Measurements from ENCODE around the gene SASH3.

The SASH3 gene

GRCh38 chrX:129779747-129780146, at the start of gene SASH3:
TSS of gene SASH3 (plus strand) at chrX:129779949. CDS start at chrX:129780098, 149 bp downstream.
- TF ChIP-seq CTCF (conservative IDR thresholded peaks at IDR 0.05; ENCODE audit: low read length) = no peak
- no peak for DNase-seq (ENCODE audit: low read depth)
- H3K4me3 ChIP-seq (ENCODE audit: low read length) = no peak within 1 kb of the TSS

GRCh38 chrX:129731228-129731627, 48.5 kb upstream of the SASH3 start:
- no peak for TF ChIP-seq CTCF (conservative IDR thresholded peaks at IDR 0.05; ENCODE audit: low read length)
- H3K4me3 ChIP-seq (ENCODE audit: low read length) = no peak overlapping the region
- DNase-seq (ENCODE audit: low read depth) = no peak

- no peak for TF ChIP-seq CTCF (conservative IDR thresholded peaks at IDR 0.05; ENCODE audit: low read length)
- H3K4me3 ChIP-seq (ENCODE audit: low read length) = no peak overlapping the region
- DNase-seq (ENCODE audit: low read depth) = no peak
Measured at GRCh38 chrX:129732857-129733256, 46.9 kb upstream of the SASH3 start.

GRCh38 chrX:129733335-129733734, 46.4 kb upstream of the SASH3 start:
- TF ChIP-seq CTCF (conservative IDR thresholded peaks at IDR 0.05; ENCODE audit: low read length) = no peak
- no peak for DNase-seq (ENCODE audit: low read depth)
- no peak overlapping the region for H3K4me3 ChIP-seq (ENCODE audit: low read length)

- DNase-seq (ENCODE audit: low read depth) = no peak
- TF ChIP-seq CTCF (conservative IDR thresholded peaks at IDR 0.05; ENCODE audit: low read length) = no peak
- H3K4me3 ChIP-seq (ENCODE audit: low read length) = no peak overlapping the region
Measured at GRCh38 chrX:129736491-129736890, 43.3 kb upstream of the SASH3 start.

- peak; percentile 42 for DNase-seq (ENCODE audit: low read depth)
- no peak overlapping the region for H3K4me3 ChIP-seq (ENCODE audit: low read length)
- TF ChIP-seq CTCF (conservative IDR thresholded peaks at IDR 0.05; ENCODE audit: low read length) = no peak
Measured at GRCh38 chrX:129737916-129738315, 41.8 kb upstream of the SASH3 start.

- peak; percentile 67 for DNase-seq (ENCODE audit: low read depth)
- no peak for TF ChIP-seq CTCF (conservative IDR thresholded peaks at IDR 0.05; ENCODE audit: low read length)
- H3K4me3 ChIP-seq (ENCODE audit: low read length) = peak within 1 kb of the TSS; percentile 22; the same call in 1 of the 2 replicates
Measured at GRCh38 chrX:129738466-129739308, 41.1 kb upstream of the SASH3 start, which contains the start of gene XPNPEP2. TSS of gene XPNPEP2 (plus strand) at chrX:129738979. CDS start at chrX:129739214, 235 bp downstream.

Data from AG10803 (cell line).